Ovary (tissue), 3 donors: ENCODE data around the gene AVL9.

Experiments used
- CTCF ChIP-seq, 3 donors: fragments of 450-650 bp in 2 of 3; fragments of 200-600 bp in 1 of 3; IDR thresholded peaks; one replicate each; pipeline versions ENCODE4 v1.5.1 to v1.8.0; 2016 to 2022; ENCODE audit warnings: antibody characterized with exemption in 3 of 3, mild to moderate bottlenecking in 1 of 3
- EP300 ChIP-seq: sonication (generic); formaldehyde crosslinking; IDR thresholded peaks from one replicate; pipeline ENCODE4 v1.6.1; 2017; ENCODE audit warnings: antibody characterized with exemption
- POLR2A ChIP-seq: fragments of 450-650 bp; IDR thresholded peaks from one replicate; pipeline ENCODE4 v1.6.1; 2017; ENCODE audit warnings: antibody characterized with exemption, mild to moderate bottlenecking, moderate library complexity
- donor health status: DM: no; HTN: no; CAD: no.

GRCh38 chr7:32542595-32542994, 47.3 kb downstream of the AVL9 start:
- TF ChIP-seq CTCF (IDR thresholded peaks at IDR 0.05): no peak
- TF ChIP-seq EP300: no peak
- TF ChIP-seq POLR2A: no peak
